COLO829 (cell line): ENCODE measurements around the gene SLC1A3.

Source experiments
- DNase-seq: peaks from one replicate; pipeline ENCODE4 v3.0.0; 2012; ENCODE audit warnings: low spot score

Gene SLC1A3

DNA sequence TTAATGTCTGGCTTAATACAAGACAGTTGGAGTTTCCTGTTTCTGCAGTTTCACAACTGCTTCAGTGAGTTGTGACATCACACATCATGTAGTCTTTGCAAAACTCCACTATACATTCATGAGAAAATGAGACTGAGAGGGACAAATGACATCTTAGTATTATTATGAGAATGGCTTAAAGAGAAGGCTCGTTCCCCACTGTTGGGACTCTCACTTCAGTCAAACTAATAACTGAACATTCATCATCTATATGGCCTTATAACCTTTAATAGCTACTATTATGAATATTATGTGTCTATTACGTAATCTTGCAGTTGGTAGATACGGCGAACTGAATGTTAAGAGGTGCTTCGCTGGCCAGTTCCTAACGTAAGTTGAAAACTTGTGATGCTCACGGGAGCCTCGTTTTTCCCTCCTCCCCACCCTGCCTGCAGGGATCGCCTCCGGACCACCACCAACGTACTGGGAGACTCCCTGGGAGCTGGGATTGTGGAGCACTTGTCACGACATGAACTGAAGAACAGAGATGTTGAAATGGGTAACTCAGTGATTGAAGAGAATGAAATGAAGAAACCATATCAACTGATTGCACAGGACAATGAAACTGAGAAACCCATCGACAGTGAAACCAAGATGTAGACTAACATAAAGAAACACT lies 79.4 kb downstream of the SLC1A3 start:
- no peak for DNase-seq

- no peak for DNase-seq
These were observed 80.5 kb downstream of the SLC1A3 start for GRCh38 chr5:36686881-36687280.

GRCh38 chr5:36688722-36689121 lies 82.3 kb downstream of the SLC1A3 start:
- DNase-seq: no peak

- no peak for DNase-seq
These were observed 82.8 kb downstream of the SLC1A3 start for GRCh38 chr5:36689225-36689624.

GRCh38 chr5:36690041-36690961 lies 83.9 kb downstream of the SLC1A3 start:
- peak; percentile 21 for DNase-seq

DNA sequence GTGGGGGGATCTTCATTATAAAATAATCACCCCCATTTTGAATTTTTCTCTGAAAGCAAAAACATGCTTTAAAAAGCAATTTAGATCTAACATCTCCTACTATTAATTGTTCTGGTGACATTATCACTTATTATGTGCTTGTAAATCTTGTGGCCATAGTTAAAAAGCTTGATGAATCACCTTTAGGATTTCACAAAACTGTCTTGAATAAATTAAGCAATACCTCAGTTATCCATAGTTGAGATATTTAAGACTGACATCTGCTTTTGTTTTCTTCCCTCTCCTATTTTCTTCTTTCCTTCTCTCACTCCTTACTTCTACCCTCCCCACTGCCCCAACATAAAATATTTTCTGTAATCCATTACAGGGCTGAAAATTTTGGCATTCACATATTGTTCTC lies 84.8 kb downstream of the SLC1A3 start:
- DNase-seq: no peak

GRCh38 chr5:36691696-36692371 lies 85.4 kb downstream of the SLC1A3 start:
- DNase-seq: no peak

DNA sequence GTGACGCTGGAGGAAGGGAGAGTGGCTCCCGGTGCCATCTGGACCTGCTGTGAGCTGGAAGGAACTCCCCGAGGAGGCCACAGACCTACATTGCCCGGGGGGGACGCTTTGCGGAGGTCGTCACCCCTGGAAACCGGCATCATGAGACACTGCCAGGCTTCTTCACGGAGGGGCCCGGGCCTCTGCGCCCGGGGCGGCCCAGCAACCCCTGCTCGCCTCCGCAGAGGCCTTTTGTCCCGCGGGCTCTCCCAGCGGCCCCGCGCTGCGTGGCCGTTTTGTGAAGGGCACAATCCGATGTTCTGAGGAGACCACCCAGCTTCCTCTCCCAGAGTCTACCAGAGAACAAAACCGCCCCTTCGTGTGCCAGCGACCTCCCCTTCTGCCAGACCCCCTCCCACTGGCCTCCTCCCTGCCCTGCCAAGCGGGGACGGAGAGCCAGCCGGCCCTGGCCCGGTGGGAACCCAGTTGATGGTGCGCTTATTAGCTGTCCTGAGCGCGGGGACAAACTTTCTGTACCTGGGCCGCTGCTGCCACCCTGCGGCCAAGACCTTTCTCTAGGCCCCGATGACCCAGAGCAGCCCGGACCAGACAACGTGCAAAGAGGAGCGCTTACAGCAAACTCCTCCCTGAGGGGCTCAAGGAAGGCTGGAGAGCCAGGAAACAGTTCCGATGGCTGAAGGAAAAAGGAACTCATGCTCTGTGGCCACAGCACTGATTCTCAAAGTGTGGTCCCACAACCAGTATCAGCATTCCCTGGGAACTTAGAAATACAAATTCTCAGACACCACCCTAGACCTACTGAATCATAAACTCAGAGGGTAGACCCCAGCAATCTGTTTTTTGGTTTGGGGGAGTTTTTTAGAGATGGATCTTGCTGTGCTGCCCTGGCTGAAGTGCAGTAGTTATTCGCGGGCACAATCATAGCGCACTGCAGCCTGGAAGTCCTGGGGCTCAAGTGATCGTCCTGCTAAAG lies 86.7 kb downstream of the SLC1A3 start:
- peak; percentile 32 for DNase-seq

GRCh38 chr5:36694351-36694750 lies 87.9 kb downstream of the SLC1A3 start:
- no peak for DNase-seq

DNA sequence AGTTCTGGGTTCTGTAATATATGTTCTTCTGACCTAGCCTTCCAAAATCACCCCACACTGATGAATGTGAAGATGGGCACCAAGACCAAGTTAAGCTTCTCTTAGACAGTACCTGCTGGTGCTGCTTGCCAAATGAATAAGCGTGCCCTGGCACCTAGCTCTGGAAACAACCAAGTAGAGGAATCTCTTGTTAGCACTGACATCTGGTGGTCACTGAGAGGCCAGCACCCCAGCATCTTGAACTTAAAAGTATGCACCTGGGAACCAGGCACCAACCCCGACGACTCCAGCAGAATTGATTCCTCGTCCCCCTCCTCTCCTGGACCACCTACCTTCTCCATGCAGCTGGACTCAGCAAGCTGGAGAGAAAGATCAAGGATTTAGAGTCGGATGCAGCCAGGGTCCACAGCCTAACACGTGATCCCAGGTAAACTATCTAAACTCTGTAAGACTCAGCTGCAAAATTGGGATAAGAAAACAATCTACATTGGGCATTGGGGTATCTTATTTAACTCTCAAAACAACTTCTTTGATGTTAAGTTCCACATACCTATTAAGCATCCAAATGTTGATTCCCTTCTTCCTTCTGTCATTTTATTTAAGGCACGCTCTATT lies 89.8 kb downstream of the SLC1A3 start:
- DNase-seq: peak; percentile 28

DNA sequence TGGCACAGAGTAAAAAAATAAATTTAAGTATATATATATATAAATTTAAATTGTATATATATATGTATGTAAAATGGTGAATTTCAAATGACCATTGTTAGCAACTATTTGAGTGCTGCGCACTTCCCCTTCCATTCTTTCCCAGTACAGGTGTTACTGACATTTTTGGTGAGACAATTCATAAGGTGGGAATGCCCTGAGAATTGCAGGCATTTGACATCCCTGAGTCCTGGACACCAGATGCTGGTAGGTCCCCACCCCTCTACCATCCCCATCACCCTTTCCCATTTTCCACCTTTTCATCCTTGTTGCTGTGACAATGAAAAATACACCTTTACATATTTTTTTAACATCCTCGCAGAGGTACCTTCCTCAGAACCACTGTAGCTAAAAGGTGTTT lies 91.6 kb downstream of the SLC1A3 start:
- no peak for DNase-seq

- no peak for DNase-seq
These were observed 94.8 kb downstream of the SLC1A3 start for GRCh38 chr5:36701085-36701698.

- DNase-seq: no peak
These were observed 96.9 kb downstream of the SLC1A3 start for GRCh38 chr5:36703245-36703860.

DNA sequence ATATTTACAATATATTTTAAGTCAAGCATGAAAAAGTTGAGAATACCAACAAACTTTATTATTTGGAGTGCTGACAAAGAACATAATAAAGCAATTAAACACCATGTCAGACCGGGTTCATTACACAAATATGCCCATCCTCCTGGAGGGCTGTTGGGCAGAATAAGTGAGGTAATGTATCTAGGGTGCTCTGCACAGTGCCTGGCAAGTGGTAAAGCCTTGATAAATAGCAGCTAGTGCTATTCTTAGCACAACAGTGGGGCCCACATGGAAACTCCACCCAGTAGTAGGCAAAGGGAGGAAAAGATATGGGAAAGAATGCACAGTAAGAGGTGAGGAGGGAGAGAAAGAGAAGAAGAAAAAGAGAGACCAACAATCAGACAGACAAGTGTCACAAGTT lies 97.7 kb downstream of the SLC1A3 start:
- no peak for DNase-seq

- no peak for DNase-seq
These were observed 98.6 kb downstream of the SLC1A3 start for GRCh38 chr5:36705055-36705454.

GRCh38 chr5:36706662-36707061 lies 100.3 kb downstream of the SLC1A3 start:
- no peak for DNase-seq

DNA sequence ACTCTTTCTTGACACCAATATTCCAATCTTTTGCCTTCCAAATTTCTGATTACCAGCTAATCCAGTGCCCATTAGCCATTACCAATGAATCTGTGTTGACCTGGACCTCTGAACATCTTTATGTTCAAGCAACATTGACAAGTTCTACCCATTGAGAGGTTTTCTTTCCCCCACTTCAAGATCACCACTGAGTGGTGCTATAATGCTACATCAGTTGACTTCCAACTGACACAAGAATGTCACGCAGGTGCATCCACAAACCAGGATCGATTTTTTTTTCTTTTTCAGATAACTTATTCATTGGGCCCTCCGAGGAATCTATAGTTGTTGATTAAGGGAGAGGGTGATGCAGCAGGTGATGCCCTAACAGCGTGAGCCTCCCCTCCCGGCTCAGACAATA lies 102.6 kb downstream of the SLC1A3 start:
- DNase-seq: no peak

GRCh38 chr5:36710039-36710438 lies 103.6 kb downstream of the SLC1A3 start:
- DNase-seq: no peak

DNA sequence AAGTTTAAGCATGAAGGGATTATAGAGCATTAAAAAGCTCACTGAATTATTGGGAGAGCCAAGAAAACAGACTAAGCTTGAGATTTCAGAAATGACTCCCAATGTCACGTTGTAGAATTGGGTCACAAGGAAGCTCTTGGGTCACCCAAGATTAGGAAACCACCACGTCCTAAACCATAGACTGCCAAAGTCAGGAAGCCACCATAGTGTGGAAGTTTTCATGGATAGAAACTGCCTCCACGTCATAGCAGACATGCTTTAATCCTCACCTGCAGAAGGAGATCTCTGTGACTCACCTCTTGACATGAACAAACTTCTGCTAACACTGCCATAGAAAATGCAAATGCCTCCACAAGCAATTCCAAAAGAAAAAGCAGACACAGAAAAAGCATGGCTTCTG lies 106.3 kb downstream of the SLC1A3 start:
- no peak for DNase-seq

DNA sequence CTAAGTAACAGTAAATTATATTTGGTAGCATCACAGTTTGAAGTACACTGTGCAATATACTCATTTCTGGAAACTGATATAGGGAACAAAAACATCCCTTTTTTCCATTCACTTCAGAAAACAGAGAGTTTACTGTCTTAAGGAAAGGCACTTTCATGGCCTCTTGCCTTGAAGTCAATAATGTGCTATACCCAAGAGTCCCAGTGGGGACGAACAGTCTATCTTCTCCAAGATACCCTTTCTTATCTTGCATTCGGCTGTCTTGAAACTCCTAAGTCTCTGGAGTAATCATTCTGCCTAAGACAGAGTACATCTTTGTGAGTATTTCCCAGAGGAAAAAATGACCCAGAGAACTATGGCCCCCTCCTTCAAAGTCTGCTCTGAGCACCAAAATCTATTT lies 107.1 kb downstream of the SLC1A3 start:
- peak; percentile 45 for DNase-seq
